ENCODE measurements around the gene CMBL. TPM values are rescaled to one million over a fixed set of nuclear protein-coding genes. Genes with fewer than 3 reads are reported as not detected.

CMBL gene
- total and polyA plus RNA-seq, 2 of the 13 experiments (the other 11 are each of a cell fraction or from before 2014, with no cell fraction given), result 11.5 to 17.0 TPM

GRCh38 chr5:10289991-10290390, 17.7 kb downstream of the CMBL start:
- CTCF ChIA-PET (ENCODE audit: low intra/inter-chr PET ratio, low total read pairs), result no interaction called here
- Histone ChIP-seq H3K9ac (ENCODE audit: insufficient read depth, low read depth, low read length) (no peak overlapping the region), H3K4me2 (ENCODE audit: low read depth, low read length) (no peak overlapping the region), H3K27me3 (ENCODE audit: control insufficient read depth in 1 of 2, insufficient read depth in 2 of 2, low read length in 2 of 2) (no peaks in the 10 kb centered on the region), H3K79me2 (ENCODE audit: insufficient read depth, low read length) (no peaks in the 10 kb centered on the region), H3K9me3 (ENCODE audit: low read length) (no peaks in the 10 kb centered on the region), H2AFZ (ENCODE audit: low read length) (no peak overlapping the region), H4K20me1 (ENCODE audit: insufficient read depth, low read length) (no peaks in the 10 kb centered on the region), H3K27ac (ENCODE audit: extremely low read length, insufficient read depth, low read length) (no peak overlapping the region), H3K36me3 (replicated peaks in 1 of 2; ENCODE audit: control insufficient read depth in 1 of 2, insufficient read depth in 2 of 2, low read length in 2 of 2) (peaks cover 2 to 15% of the 10 kb centered on the region in 2 experiments; a peak in 3 of 5 replicates), H3K4me1 (ENCODE audit: insufficient read depth, low read length) (no peaks in the 10 kb centered on the region), H3K4me3 (replicated peaks in 1 of 3; ENCODE audit: insufficient read depth in 1 of 3, low read depth in 2 of 3, low read length in 3 of 3) (no peak overlapping the region)
- WGBS (ENCODE audit: low lambda C conversion rate), result 94% methylated on average over 6 of the region's 10 CpGs
- intact Hi-C loops (cut with micrococcal nuclease; ENCODE audit: unreplicated experiment), result no loop called here
- no peak for TF ChIP-seq ETV5 (CRISPR knock-in tag; IDR thresholded peaks at IDR 0.05; ENCODE audit: borderline replicate concordance)
- TF ChIP-seq, protein P1, sequence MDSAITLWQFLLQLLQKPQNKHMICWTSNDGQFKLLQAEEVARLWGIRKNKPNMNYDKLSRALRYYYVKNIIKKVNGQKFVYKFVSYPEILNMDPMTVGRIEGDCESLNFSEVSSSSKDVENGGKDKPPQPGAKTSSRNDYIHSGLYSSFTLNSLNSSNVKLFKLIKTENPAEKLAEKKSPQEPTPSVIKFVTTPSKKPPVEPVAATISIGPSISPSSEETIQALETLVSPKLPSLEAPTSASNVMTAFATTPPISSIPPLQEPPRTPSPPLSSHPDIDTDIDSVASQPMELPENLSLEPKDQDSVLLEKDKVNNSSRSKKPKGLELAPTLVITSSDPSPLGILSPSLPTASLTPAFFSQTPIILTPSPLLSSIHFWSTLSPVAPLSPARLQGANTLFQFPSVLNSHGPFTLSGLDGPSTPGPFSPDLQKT (CRISPR knock-in tag; IDR thresholded peaks at IDR 0.05; ENCODE audit: borderline replicate concordance), result no peak
- ATAC-seq, result no peak
- no peak for FAIRE-seq
- no peak for DNase-seq (ENCODE audit: low spot score)
- no TSS peak for BruUV-seq (replicated peaks)
- POLR2A ChIA-PET, result interaction anchor here (1.3 kb wide), 1 partner anchor 17 kb away, joined by 3 read pairs; no protein-coding TSS in a partner anchor
- in situ Hi-C loops (cut with HindIII; ENCODE audit: extremely low pct_ligation_motif_present, low pct_unique_long_range_greater_than_20kb), result loop anchor here (10.0 kb wide), 2 partner anchors 75 to 335 kb away; no protein-coding TSS in a partner anchor

- no peak for TF ChIP-seq EP300 (IDR thresholded peaks at IDR 0.05; ENCODE audit: low read depth in 2 of 2, low read length in 2 of 2)
- no peak for TF ChIP-seq EP300 (CRISPR knock-in tag; IDR thresholded peaks at IDR 0.05; ENCODE audit: borderline replicate concordance)
- TF ChIP-seq RNF2 (conservative IDR thresholded peaks at IDR 0.05; ENCODE audit: low read depth), result no peak
- no peak for TF ChIP-seq SMC3 (IDR thresholded peaks at IDR 0.05; ENCODE audit: low read length)
- no peak for TF ChIP-seq TCF7L2 (IDR thresholded peaks at IDR 0.05; ENCODE audit: low read depth, low read length)
- no peak for TF ChIP-seq ZNF121 (CRISPR knock-in tag; IDR thresholded peaks at IDR 0.05)
- TF ChIP-seq ZNF350 (CRISPR knock-in tag; IDR thresholded peaks at IDR 0.05; ENCODE audit: borderline replicate concordance, low read depth), result no peak
- no peak for TF ChIP-seq SMAD9 (CRISPR knock-in tag; IDR thresholded peaks at IDR 0.05)
- in situ Hi-C loops (cut with HindIII; ENCODE audit: extremely low pct_ligation_motif_present, low pct_unique_long_range_greater_than_20kb) (loop anchor here (10.0 kb wide), 2 partner anchors 75 to 335 kb away; no protein-coding TSS in a partner anchor), intact Hi-C loops (cut with micrococcal nuclease; ENCODE audit: unreplicated experiment) (no loop called here)
- DNase-seq (ENCODE audit: low spot score) (no peak), FAIRE-seq (no peak), ATAC-seq (no peak)
- ChIA-PET POLR2A (interaction anchor here (1.3 kb wide), 1 partner anchor 18 kb away, joined by 3 read pairs; no protein-coding TSS in a partner anchor), CTCF (ENCODE audit: low intra/inter-chr PET ratio, low total read pairs) (no interaction called here)
- WGBS (ENCODE audit: low lambda C conversion rate), result 94% methylated on average over 6 of the region's 6 CpGs
- H3K4me2 ChIP-seq (ENCODE audit: low read depth, low read length), result no peak overlapping the region
- no peak overlapping the region for H3K27ac ChIP-seq (ENCODE audit: extremely low read length, insufficient read depth, low read length)
- no peaks in the 10 kb centered on the region for H3K79me2 ChIP-seq (ENCODE audit: insufficient read depth, low read length)
- H3K9me3 ChIP-seq (ENCODE audit: low read length), result no peaks in the 10 kb centered on the region
- no peaks in the 10 kb centered on the region for H3K27me3 ChIP-seq (ENCODE audit: control insufficient read depth in 1 of 2, insufficient read depth in 2 of 2, low read length in 2 of 2)
- H3K9ac ChIP-seq (ENCODE audit: insufficient read depth, low read depth, low read length), result no peak overlapping the region
- H2AFZ ChIP-seq (ENCODE audit: low read length), result no peak overlapping the region
- no TSS peak for BruUV-seq (replicated peaks)
- H4K20me1 ChIP-seq (ENCODE audit: insufficient read depth, low read length), result no peaks in the 10 kb centered on the region
- peaks cover 2 to 15% of the 10 kb centered on the region in 2 experiments; a peak in 3 of 5 replicates for H3K36me3 ChIP-seq (replicated peaks in 1 of 2; ENCODE audit: control insufficient read depth in 1 of 2, insufficient read depth in 2 of 2, low read length in 2 of 2)
- no peaks in the 10 kb centered on the region for H3K4me1 ChIP-seq (ENCODE audit: insufficient read depth, low read length)
- no peak overlapping the region for H3K4me3 ChIP-seq (replicated peaks in 1 of 3; ENCODE audit: insufficient read depth in 1 of 3, low read depth in 2 of 3, low read length in 3 of 3)
These were observed 18.3 kb downstream of the CMBL start for GRCh38 chr5:10289353-10289752.

Measured in HepG2 (cell line).